HG03432 (cell line): ENCODE data around the gene PHACTR1.

Experiments used
- ATAC-seq: cut with Tn5 transposase; IDR thresholded peaks from one replicate; pipeline ENCODE4 v1.9.1; 2021; ENCODE audit warnings: mild to moderate bottlenecking, moderate library complexity; ENCODE audit not compliant: unreplicated experiment

Gene PHACTR1

DNA sequence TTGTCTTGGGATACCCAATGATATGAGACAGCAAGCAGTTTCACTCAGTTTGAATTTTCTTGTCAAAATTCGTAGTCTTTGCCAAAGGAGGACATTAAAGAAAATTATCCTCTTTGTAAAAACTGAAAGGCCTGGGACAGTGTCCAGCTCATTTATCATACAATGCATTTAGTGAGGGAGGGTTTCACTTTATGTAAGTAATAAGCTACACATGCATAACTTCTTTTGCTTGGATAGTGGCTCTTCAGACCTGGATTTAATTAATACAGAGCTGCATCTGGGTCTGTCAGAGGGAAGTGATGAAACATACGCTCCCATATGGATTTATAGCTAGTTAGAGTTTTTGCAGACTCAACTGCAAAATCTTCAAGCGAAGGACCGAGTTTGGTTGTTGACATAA lies 175.6 kb downstream of the PHACTR1 start:
- ATAC-seq, result no peak

DNA sequence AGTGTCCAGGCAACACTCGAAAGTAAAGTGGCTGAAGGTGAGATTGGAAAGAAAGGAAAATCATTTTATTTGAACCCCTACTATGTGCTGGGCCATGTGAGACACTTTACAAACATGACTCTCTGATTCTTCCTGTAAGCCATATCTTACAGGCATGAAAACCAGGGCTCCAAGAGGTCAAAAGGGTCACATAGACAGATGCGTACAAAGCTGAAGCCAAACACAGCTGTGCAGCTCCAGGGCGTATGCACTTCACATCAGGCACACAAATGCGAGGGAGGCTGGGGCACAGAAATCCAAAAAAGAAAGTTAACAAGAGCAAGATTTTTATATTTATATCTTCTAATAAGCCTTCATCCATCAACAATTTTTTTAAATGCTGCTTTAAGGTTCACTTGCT lies 176.5 kb downstream of the PHACTR1 start:
- no peak for ATAC-seq

DNA sequence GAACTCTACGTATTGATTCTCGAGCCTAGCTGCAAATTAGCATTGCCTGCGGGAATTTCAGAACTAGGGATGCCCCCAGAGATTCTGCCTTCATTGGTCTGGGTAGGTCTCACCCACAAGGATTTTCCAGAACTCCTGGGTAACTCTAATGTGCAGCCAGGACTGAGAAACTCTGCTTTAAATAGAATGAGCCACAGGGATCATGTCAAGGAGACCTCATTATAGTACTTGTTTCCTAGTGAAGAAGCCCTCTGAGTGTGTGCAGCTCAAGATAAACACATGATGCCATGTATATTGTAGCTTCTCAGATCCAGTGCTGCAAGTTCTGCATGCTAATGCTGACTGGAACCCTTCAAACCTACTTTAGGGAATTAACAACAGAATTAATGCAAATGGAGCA lies 179.2 kb downstream of the PHACTR1 start:
- ATAC-seq, result no peak

DNA sequence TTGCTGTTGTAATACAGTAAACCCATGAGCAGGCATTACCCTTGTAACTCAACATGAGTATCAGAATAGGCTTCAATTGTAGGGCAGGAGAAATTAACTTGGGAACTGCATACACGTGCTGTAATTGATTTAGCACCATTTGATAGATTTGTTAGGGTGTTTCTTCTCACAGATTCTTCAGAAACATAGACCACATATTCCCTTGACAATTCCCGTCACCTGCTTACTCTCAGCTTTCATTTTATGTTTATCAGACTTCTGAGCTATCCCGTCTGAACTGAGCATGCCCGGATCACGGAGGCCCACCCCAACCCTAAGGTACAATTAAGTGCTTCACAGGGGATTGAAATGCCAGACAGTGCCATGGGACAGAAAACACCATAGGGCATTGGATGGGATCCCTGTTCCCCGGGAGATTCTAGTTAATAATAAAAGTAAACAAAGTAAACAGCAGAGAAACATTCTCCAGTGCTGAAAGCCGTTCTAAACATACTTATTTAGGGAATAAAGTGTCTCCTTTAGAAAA lies 179.7 kb downstream of the PHACTR1 start:
- ATAC-seq, result no peak

DNA sequence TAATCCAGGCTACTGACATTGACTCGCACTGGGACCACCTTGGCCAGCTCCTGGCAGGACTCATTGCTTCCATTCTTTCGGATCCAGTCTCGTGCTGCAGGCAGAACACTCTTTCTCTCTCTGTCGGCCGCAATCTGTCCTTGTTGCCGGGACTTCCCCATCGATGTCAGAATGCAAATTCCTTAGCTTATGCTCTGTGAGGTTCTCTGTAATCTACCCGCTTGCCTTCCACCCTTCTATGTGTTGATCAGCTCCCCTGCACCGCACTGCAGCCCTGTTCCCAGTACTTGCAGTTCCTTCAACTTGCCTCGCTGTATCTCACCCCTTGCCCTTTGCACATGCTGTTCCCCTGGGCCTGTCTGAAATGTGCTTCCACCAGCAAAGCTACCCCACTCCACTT lies 182.0 kb downstream of the PHACTR1 start:
- no peak for ATAC-seq

DNA sequence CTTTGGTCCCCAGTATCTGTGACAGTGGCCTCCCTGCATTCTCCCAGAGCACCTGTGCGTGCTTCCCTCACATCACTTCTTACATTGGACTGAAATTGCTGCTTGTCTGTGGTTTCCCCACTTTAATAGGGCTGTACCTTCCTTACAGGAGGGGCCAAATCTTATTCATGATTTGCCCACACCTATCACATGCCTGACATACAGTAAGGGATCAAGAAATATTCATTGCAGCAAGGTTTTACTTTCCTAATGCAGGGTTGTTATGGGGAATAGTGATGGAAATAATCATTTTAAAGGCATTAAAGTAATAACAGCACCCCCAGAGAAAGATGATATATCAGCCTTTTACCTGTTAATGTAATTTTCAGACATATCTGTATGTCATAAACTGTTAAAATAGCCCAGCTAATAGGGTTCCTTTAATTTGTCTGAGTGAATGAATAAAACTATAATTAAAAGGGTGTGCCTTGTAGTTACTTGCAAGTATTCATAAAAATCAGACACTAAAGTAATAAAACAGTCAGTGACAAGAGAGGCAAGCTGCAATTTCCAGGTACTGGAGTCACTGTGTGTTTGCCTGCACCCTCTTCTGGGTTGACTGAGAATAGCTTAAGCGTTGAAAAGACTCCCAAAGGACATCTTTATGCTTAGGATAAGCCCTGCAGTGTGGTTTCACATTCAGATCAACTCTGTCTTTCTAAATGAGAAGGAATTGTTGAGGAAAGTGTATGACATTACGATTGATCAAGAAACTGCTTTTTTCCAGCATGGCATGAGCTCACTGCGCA lies 182.7 kb downstream of the PHACTR1 start:
- no peak for ATAC-seq

DNA sequence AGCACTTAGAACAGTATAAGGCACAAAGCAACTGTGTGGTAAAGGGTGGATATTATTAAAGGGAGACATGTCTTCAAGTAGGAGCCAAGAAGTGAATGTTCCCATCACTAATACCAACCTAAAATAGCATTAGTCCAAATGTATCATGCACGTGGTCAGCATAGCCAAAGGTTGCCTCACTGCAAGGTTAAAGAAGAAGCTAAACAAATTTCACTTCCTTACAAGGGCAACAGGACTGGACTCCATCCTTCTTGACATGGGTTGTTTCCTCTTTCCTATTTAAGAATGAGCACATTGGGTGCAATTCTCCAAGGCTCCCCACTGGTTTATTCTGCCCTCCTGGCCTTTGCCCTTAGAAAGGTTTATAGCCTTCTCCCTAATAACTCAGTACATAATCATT lies 186.7 kb downstream of the PHACTR1 start:
- ATAC-seq, result no peak

DNA sequence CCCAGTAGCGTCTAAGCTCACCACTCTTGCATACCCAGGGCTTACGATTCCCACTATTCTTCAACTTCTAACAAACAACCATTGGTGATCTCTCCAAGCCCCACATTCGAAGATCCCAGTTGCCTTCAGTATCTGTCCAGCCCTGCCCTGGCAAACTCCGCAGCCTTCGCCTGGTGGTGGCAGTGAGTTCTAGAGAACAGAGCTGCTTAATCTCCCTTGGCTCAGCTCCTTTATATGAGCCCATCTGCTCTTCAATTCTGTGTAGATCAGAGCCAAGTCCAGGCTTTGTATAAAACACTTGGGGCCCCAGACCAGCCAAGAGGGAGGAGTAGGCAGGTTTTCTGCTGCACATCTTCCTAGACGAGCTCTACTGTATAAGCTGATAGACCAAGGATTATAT lies 193.3 kb downstream of the PHACTR1 start:
- ATAC-seq, result no peak

DNA sequence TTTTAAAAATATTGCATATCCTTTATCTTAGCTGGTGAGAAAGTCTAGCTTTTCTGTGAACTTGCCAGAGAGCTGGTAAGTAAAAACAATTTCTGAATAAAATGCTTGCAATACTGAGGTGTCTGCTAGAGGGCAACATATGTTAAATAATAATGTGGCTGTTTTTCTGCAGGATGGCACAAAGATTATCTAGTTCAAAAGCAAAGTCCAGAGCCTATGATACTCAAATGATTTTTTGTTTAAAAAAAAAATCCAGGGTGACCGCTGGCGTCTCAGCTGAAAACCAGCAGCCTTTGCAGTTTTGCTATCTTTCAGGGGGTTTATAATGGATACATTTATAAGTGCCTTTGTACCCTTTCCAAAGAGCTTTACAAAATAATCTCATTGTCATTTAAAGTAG lies 194.9 kb downstream of the PHACTR1 start:
- ATAC-seq, result no peak

DNA sequence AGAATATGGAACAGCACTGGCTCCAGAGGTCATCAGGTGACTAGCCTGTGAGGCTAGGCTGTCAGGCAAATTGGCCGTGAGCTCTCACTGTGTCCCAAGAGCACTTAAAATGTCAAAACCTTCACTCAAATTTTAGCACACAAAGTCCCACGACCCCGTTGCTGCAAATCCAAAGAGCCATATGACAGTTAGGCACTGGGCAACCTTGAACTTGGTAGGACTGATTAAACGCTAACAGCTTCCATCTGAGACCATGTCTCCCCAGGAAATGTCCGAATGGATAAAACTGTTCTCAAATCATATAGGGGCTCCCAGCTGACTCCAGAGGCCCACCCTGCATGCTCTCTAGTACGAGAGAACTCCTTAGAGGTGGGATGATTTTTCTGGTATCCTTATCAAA lies 196.6 kb downstream of the PHACTR1 start:
- no peak for ATAC-seq

DNA sequence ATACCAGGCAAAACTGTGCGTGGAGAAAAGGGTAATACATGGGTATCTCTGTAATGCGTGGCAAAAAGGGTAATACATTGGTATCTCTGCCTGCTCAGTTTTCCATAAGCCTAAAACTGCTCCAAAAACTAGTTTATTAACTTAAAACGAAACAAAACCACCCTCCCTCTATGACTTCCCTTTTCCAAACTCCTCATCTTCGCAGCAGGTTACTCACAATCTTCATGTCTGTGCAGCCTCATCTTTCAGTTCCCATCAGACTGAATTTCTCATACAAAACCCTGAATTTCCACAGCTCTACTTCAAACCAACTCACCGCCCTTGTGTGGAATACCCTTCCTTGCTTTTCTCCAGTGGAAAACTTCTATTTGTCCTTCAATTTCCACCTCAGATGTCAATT lies 199.4 kb downstream of the PHACTR1 start:
- ATAC-seq, result no peak

DNA sequence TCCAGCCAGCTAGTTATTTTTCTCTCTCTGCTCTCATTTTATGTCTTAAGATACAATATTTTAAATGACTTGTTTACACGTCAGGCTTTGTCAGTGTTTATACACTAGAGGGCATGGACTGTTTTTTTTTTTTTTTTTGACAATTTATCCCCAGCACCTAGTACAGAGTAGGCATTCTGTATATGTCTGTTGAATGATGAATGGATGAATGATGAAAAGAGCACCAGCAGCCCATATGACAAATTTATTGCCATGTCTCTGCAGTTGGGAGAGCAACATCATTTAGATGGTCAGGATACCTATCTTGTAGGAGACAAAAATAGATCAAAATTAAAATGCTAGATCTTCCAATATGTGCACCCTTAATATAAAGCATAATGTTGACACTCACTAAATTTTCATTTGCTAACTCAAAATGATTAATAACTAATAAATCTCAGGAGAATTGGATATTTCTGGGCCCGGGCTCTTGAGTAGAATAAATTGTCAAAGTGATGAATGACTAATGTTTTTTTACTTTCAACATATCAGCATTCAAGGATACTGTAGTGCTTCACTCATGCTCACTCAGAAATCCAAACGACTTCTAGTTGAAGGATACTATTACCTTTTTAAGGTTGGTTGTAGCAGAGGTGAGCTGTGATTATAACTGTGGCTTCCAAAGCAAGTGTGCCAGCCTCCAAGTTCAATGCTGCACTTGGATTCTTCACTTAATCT lies 200.0 kb downstream of the PHACTR1 start:
- ATAC-seq, result no peak

DNA sequence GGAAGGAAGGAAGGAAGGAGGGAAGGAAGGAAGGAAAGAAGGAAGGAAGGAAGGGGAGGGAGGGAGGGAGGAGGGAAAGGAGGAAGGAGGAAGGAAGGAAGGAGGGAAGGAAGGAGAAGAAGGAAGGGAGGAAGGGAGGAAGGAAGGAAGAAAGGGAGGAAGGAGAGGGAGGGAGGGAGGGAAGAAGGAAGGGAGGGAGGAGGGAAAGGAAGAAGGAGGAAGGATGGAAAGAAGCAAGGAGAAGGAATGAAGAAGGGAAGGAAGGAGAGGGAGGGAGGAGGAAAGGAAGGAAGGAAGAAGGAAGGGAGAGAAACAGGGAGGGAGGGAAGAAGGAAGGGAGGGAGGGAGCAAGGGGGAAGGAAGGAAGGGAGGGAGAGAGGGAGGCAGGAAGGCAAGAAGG lies 204.9 kb downstream of the PHACTR1 start:
- no peak for ATAC-seq

DNA sequence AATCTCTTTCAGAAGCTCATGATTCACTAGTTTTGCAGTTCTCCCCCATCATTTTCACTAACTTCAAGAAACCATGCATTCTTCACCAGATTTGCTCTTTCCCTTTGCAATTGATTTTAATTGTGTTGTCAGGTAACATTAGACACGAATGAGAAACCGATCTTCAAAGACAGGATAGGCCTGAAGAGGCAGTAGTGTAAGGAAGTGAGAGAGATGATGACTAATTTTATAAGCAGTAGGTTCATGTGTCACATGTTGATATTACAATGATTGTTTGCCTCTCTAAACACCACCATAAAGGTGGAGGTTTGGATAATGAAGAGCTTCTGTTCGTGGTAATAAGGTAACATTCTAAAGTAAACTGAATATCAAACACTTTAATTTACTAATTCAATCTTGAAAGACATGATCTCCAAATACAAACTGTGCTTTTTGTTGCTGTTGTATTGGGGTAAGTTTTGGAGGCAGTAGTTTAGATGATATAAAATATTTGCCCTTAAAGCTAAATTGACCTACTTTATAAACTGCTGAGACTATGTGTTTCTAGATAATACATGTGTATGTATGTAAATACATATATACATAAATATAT lies 207.2 kb downstream of the PHACTR1 start:
- no peak for ATAC-seq

DNA sequence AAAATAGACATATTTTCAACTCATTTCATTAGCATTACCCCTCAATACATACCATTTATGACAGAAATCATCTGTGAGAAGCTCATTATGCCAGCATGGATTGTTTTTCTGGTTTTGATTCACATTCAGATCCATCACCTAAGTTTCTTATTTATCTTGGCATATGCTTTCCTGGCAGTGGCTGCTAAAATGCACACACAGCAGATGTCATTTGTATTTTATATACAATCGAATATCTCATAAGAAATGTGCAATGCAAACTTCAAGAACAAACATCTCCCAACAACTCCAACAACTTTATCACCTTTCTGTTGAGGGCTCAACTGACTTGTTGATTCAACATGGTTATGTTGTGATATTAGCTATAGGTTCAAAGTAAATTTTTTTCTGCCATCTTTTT lies 208.3 kb downstream of the PHACTR1 start:
- no peak for ATAC-seq

DNA sequence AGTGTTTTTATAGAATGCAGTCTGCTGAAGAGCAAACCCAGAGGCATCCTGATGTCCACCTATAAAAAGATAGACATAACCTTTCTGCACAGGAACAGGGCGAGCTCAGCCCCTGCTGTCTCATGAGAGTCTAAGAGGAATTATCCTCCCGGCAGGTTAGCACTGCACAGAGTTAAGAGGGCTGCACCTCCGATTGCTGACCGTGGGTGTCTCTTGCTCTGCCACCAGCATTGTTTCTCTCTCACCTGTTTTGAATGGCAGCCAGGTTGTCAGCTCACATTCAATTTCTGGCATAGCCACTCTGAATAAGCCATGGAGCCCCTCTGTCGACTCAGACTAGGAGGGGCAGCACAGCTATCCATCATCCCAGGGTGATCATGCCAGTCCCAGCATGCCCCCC lies 211.2 kb downstream of the PHACTR1 start:
- ATAC-seq, result no peak

DNA sequence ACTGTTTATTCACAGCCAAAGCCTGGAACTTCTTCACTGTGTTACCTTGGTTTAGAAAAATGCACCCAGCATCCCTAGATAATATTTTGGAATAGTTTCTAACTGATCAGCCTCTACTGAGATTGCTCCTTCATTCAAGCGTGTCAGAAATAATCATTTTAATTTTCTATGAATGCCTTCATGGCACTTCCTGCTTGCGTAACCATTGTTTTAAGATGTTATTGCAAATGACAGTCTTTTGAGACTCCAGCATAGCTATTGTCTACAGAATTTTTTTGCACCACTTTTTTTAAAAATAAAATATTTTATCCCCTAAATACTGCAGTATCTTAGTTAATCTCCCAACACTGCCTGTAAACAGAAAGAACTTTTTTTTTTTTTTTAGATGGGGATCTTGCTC lies 213.1 kb downstream of the PHACTR1 start:
- ATAC-seq, result no peak

DNA sequence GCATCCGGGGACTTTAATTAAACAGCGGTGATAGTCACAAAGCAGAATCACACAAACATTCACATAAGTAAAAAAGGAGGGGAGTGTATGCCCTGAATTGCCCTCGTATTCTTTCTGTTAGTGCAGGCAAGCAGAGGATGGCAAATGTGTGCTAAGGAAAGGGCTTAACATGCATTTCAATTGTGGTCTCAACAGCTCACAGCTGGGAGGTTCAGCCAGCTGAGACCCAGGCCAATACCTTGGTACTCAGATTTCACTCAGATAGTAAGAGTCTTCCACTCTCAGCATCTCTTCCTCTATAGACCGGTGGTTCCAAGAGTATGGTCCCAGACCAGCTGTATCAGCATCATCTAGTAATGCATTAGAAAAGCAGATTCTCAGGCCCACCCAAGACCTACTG lies 215.1 kb downstream of the PHACTR1 start:
- ATAC-seq, result no peak

DNA sequence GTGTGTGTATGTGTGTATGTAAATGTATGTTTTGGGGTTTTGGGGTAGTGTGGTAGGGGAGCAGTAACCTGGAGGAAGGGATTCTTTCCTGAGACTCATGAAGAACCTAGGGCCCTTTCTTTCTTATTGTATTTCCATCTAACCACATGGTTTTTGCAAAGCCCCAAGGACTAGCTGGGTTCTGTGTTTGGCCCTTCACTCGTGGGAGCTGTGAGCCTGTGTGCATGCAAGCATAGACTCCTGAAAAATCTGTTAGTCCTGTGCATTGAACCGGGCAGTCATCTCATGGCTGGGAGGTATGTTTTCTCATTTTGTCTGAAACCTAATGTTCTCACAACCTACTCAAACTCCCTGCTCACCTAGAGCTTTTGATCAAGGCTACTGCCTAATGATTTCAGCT lies 219.1 kb downstream of the PHACTR1 start:
- ATAC-seq, result no peak

DNA sequence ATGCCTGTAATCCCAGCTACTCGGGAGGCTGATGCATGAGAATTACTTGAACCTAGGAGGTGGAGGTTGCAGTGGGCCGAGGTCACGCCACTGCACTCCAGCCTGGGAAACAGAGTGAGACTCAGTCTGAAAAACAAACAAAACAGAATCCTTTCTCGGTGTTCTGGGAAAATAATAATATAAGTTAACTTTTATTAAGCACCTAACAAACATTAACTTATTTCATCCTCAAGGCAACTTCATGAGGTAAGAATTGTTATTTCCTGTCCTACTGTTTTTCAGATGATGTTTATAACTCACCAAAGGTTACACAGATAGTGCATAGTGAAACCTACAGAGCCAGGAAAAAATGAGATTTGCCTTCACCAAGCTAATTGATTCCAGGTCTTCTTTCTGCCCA lies 221.4 kb downstream of the PHACTR1 start:
- no peak for ATAC-seq

DNA sequence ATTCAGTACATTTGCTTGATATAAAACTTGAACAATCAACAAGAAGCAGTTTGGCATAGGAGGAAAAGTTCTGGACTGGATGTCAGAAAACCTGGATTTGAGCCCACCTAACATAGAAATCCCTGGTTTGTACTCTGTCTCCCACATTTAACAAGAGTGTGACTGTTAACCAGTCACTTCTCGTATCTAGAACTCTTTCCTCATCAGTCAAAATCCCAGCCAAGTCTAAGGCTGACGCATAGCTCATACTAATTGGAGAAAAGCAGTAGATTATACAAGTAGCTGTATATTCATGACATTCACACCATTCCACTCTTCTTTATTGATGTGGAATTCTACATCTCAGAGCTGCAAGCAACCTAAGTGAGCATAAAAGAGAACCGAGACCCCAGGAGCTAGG lies 222.7 kb downstream of the PHACTR1 start:
- ATAC-seq, result no peak

DNA sequence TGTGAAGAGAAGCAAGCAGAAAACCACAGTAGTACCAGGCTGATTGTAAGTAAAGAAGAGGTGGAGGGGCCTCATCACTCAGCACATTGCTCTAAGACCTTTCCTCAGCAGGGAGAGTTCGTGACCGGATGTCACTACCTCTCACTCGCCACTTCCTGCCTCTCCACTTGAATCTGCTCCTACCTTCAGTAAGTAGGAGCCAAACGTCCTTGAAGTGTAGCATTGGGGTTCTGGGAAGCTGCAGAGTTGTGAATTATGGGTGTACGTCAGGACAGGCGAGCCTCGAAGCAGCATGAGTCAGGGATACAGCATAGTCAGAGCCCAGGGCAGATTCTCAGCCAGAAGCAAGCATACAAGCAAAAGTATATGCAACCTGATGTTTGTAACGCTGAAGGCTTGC lies 224.9 kb downstream of the PHACTR1 start:
- no peak for ATAC-seq
